Measurements from ENCODE around the gene UROS.

GRCh38 chr10:125815764-125816163, 7.3 kb downstream of the UROS start:
- TF ChIP-seq CTCF (conservative IDR thresholded peaks at IDR 0.05 in 1 of 2, IDR thresholded peaks at IDR 0.05 in 1 of 2; ENCODE audit: extremely low read depth in 1 of 2, insufficient read depth in 1 of 2, low read depth in 1 of 2, low read length in 2 of 2) (no peak), EZH2 (IDR thresholded peaks at IDR 0.05; ENCODE audit: borderline replicate concordance, low read length) (no peak)
